K562 (cell line): ENCODE measurements around the gene ZSCAN21. TPM values are rescaled to one million over a fixed set of nuclear protein-coding genes. Genes with fewer than 3 reads are reported as not detected.

Source experiments
- ETV1 ChIP-seq: fragments of 450-650 bp; conservative IDR thresholded peaks from 2 replicates; pipeline ENCODE4 v1.6.1; 2016; ENCODE audit warnings: missing genetic modification characterization, control low read depth, low read depth, missing compliant biosample characterization
- HMG20A ChIP-seq: fragments of 450-650 bp; formaldehyde crosslinking; conservative IDR thresholded peaks from 2 replicates; pipeline ENCODE4 v1.4.0; 2020; ENCODE audit warnings: mild to moderate bottlenecking, mixed read lengths
- ILK ChIP-seq: fragments of 450-650 bp; IDR thresholded peaks from 2 replicates; pipeline ENCODE4 v1.6.1; 2016; ENCODE audit warnings: missing genetic modification characterization, low read depth, mild to moderate bottlenecking, missing compliant biosample characterization, moderate library complexity, borderline replicate concordance
- MCM2 ChIP-seq: fragments of 450-650 bp; IDR thresholded peaks from 2 replicates; pipeline ENCODE4 v1.6.1; 2017; ENCODE audit warnings: low read depth, mild to moderate bottlenecking
- PCBP1 ChIP-seq: fragments of 200-400 bp; formaldehyde crosslinking; IDR thresholded peaks from 2 replicates; pipeline ENCODE4 v1.6.1; 2018; ENCODE audit warnings: mild to moderate bottlenecking, low read depth, low read length; ENCODE audit not compliant: poor library complexity, severe bottlenecking
- SETDB1 ChIP-seq: IDR thresholded peaks from one replicate; pipeline ENCODE4 v1.6.1; 2012; ENCODE audit warnings: low read length, control low read depth, inconsistent platforms
- ZFP1 ChIP-seq: fragments of 450-650 bp; formaldehyde crosslinking; IDR thresholded peaks from 2 replicates; pipeline ENCODE4 v1.4.0; 2020; ENCODE audit warnings: mild to moderate bottlenecking, mixed read lengths
- ZFPM2 ChIP-seq: fragments of 250-450 bp; sonication (Bioruptor Pico); IDR thresholded peaks from 2 replicates; pipeline ENCODE4 v1.5.1; 2022; ENCODE audit warnings: mild to moderate bottlenecking
- ZNF165 ChIP-seq: fragments of 250-450 bp; sonication (Bioruptor Pico); IDR thresholded peaks from 2 replicates; pipeline ENCODE4 v1.4.0; 2020; ENCODE audit warnings: borderline replicate concordance
- polyA plus RNA-seq, 8 experiments: library from polyadenylated mRNA; depleted of rRNA in 4 of 8; stranded (reverse) in 5 of 8; unstranded in 3 of 8; fragments of >200 nt; fragmentation: Nextera tagmentation in 2 of 8; fragmentation: Illumina TruSeq in 1 of 8; extraction: Ambion mirVana in 2 of 8; extraction: Trizol in 1 of 8; gene quantifications; 2 replicates each; pipeline versions ENCODE4 v1.2.1 to v1.2.3, GENCODE V29; 2011 to 2014; ENCODE audit warnings: inconsistent platforms in 1 of 8, missing spikeins in 1 of 8
- total RNA-seq, 7 experiments: library from RNA; depleted of rRNA in 6 of 7; stranded (reverse); fragments of >200 nt in 6 of 7; fragmentation: Illumina TruSeq in 2 of 7; extraction: Trizol in 2 of 7; gene quantifications; 2 replicates each; pipeline versions ENCODE4 v1.2.1 to v1.2.3, GENCODE V29; 2011 to 2021; ENCODE audit warnings: low replicate concordance in 1 of 7
- TF ChIP-seq, protein P1 (sequence below), 2 experiments: IDR thresholded peaks in 1 of 2; conservative IDR thresholded peaks in 1 of 2; 2 replicates each; pipeline ENCODE4 v1.6.1; 2016; ENCODE audit warnings: low read depth in 2 of 2, mild to moderate bottlenecking in 1 of 2, missing compliant biosample characterization in 1 of 2, missing genetic modification characterization in 1 of 2, moderate library complexity in 1 of 2
- TF ChIP-seq, protein P2 (sequence below): fragments of 250-450 bp; sonication (Bioruptor Pico); IDR thresholded peaks from 2 replicates; pipeline ENCODE4 v1.5.0; 2021
- TF ChIP-seq, protein P3 (sequence below): fragments of 450-650 bp; IDR thresholded peaks from 2 replicates; pipeline ENCODE4 v1.6.1; 2018; ENCODE audit not compliant: partially characterized antibody
- TF ChIP-seq, protein P4 (sequence below): fragments of 450-650 bp; IDR thresholded peaks from 2 replicates; pipeline ENCODE4 v1.6.1; 2016; ENCODE audit warnings: borderline replicate concordance
- TF ChIP-seq, protein P5 (sequence below): fragments of 450-650 bp; IDR thresholded peaks from 2 replicates; pipeline ENCODE4 v1.6.1; 2016; ENCODE audit warnings: mild to moderate bottlenecking

Gene ZSCAN21
- total and polyA plus RNA-seq, 9 of the 15 experiments (the other 6 are each of a cell fraction or from before 2014, with no cell fraction given) = 5.9 to 15.5 (median 13.2) TPM

DNA sequence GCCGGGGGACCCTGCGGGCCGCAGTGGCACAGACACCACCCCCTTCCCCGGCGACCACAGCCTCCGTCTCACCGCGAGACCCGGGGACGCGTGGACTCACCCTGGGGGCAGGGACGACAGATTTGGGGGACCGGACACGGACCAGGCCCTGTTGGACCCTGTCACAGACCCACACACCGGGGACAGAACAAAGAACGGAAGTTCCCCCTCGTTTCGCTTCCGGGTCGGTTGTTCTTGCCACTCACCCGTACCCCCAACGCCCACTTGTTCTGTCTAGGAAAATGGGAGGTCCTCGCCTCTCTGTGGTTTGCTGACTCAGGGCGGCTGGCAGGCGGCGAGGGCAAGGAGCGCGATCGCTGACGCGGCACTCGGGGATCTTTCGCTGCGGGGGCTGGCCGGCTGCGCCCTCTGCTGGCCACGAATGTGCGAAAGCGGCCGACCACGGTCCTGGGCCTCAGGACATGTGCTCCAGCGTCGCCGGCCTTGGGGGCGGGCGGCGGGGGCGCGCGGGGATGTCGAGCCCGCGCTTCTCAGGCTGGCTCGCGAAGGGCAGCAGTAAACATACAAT is 32.0 kb downstream of the ZSCAN21 start, which contains the start of gene ZNF3 (continued):
- TF ChIP-seq, protein P1, sequence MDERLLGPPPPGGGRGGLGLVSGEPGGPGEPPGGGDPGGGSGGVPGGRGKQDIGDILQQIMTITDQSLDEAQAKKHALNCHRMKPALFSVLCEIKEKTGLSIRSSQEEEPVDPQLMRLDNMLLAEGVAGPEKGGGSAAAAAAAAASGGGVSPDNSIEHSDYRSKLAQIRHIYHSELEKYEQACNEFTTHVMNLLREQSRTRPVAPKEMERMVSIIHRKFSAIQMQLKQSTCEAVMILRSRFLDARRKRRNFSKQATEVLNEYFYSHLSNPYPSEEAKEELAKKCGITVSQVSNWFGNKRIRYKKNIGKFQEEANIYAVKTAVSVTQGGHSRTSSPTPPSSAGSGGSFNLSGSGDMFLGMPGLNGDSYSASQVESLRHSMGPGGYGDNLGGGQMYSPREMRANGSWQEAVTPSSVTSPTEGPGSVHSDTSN (CRISPR knock-in tag; IDR thresholded peaks at IDR 0.05; ENCODE audit: low read depth) = no peak; the same call in 1 of the 2 replicates
- TF ChIP-seq, protein P1 (tag; conservative IDR thresholded peaks at IDR 0.05; ENCODE audit: low read depth) = peak; percentile 89
- TF ChIP-seq MCM2 (no peak), ZFPM2 (CRISPR knock-in tag) (no peak; the same call in 1 of the 2 replicates), ZFP1 (CRISPR knock-in tag) (no peak), ILK (no peak), HMG20A (CRISPR knock-in tag) (no peak), SETDB1 (peak; percentile 72), PCBP1 (peak; percentile 7), ZNF165 (0 out of 2 replicates have a peak, but pooled peaks have one; percentile 62), ETV1 (tag) (peak; percentile 68)
- TF ChIP-seq, protein P2, sequence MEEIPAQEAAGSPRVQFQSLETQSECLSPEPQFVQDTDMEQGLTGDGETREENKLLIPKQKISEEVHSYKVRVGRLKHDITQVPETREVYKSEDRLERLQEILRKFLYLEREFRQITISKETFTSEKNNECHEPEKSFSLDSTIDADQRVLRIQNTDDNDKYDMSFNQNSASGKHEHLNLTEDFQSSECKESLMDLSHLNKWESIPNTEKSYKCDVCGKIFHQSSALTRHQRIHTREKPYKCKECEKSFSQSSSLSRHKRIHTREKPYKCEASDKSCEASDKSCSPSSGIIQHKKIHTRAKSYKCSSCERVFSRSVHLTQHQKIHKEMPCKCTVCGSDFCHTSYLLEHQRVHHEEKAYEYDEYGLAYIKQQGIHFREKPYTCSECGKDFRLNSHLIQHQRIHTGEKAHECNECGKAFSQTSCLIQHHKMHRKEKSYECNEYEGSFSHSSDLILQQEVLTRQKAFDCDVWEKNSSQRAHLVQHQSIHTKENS (CRISPR knock-in tag) = no peak
- TF ChIP-seq, protein P3, sequence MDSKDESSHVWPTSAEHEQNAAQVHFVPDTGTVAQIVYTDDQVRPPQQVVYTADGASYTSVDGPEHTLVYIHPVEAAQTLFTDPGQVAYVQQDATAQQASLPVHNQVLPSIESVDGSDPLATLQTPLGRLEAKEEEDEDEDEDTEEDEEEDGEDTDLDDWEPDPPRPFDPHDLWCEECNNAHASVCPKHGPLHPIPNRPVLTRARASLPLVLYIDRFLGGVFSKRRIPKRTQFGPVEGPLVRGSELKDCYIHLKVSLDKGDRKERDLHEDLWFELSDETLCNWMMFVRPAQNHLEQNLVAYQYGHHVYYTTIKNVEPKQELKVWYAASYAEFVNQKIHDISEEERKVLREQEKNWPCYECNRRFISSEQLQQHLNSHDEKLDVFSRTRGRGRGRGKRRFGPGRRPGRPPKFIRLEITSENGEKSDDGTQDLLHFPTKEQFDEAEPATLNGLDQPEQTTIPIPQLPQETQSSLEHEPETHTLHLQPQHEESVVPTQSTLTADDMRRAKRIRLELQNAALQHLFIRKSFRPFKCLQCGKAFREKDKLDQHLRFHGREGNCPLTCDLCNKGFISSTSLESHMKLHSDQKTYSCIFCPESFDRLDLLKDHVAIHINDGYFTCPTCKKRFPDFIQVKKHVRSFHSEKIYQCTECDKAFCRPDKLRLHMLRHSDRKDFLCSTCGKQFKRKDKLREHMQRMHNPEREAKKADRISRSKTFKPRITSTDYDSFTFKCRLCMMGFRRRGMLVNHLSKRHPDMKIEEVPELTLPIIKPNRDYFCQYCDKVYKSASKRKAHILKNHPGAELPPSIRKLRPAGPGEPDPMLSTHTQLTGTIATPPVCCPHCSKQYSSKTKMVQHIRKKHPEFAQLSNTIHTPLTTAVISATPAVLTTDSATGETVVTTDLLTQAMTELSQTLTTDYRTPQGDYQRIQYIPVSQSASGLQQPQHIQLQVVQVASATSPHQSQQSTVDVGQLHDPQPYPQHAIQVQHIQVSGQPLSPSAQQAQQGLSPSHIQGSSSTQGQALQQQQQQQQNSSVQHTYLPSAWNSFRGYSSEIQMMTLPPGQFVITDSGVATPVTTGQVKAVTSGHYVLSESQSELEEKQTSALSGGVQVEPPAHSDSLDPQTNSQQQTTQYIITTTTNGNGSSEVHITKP = peak; percentile 62
- TF ChIP-seq, protein P4, sequence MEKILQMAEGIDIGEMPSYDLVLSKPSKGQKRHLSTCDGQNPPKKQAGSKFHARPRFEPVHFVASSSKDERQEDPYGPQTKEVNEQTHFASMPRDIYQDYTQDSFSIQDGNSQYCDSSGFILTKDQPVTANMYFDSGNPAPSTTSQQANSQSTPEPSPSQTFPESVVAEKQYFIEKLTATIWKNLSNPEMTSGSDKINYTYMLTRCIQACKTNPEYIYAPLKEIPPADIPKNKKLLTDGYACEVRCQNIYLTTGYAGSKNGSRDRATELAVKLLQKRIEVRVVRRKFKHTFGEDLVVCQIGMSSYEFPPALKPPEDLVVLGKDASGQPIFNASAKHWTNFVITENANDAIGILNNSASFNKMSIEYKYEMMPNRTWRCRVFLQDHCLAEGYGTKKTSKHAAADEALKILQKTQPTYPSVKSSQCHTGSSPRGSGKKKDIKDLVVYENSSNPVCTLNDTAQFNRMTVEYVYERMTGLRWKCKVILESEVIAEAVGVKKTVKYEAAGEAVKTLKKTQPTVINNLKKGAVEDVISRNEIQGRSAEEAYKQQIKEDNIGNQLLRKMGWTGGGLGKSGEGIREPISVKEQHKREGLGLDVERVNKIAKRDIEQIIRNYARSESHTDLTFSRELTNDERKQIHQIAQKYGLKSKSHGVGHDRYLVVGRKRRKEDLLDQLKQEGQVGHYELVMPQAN = peak; percentile 90
- TF ChIP-seq, protein P5, sequence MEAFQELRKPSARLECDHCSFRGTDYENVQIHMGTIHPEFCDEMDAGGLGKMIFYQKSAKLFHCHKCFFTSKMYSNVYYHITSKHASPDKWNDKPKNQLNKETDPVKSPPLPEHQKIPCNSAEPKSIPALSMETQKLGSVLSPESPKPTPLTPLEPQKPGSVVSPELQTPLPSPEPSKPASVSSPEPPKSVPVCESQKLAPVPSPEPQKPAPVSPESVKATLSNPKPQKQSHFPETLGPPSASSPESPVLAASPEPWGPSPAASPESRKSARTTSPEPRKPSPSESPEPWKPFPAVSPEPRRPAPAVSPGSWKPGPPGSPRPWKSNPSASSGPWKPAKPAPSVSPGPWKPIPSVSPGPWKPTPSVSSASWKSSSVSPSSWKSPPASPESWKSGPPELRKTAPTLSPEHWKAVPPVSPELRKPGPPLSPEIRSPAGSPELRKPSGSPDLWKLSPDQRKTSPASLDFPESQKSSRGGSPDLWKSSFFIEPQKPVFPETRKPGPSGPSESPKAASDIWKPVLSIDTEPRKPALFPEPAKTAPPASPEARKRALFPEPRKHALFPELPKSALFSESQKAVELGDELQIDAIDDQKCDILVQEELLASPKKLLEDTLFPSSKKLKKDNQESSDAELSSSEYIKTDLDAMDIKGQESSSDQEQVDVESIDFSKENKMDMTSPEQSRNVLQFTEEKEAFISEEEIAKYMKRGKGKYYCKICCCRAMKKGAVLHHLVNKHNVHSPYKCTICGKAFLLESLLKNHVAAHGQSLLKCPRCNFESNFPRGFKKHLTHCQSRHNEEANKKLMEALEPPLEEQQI = no peak
